ENCODE data around the gene AAR2. TPM values are rescaled to one million over a fixed set of nuclear protein-coding genes. Genes with fewer than 3 reads are reported as not detected.

Gene AAR2
- total RNA-seq, 2 donors from 2014 or later, result 16.3 to 19.4 TPM

- Histone ChIP-seq H3K4me1 (no peaks in the 10 kb centered on the region), H3K27ac (no peak overlapping the region), H3K36me3 (replicated peaks in 1 of 2; ENCODE audit: insufficient read depth in 1 of 2, low read depth in 2 of 2) (no peaks in the 10 kb centered on the region), H3K9me3 (no peaks in the 10 kb centered on the region), H3K4me3 (no peak overlapping the region), H3K27me3 (no peaks in the 10 kb centered on the region)
- DNase-seq (no peak), ATAC-seq (no peak)
- TF ChIP-seq POLR2A (IDR thresholded peaks at IDR 0.05), result no peak
- TF ChIP-seq, protein P1, sequence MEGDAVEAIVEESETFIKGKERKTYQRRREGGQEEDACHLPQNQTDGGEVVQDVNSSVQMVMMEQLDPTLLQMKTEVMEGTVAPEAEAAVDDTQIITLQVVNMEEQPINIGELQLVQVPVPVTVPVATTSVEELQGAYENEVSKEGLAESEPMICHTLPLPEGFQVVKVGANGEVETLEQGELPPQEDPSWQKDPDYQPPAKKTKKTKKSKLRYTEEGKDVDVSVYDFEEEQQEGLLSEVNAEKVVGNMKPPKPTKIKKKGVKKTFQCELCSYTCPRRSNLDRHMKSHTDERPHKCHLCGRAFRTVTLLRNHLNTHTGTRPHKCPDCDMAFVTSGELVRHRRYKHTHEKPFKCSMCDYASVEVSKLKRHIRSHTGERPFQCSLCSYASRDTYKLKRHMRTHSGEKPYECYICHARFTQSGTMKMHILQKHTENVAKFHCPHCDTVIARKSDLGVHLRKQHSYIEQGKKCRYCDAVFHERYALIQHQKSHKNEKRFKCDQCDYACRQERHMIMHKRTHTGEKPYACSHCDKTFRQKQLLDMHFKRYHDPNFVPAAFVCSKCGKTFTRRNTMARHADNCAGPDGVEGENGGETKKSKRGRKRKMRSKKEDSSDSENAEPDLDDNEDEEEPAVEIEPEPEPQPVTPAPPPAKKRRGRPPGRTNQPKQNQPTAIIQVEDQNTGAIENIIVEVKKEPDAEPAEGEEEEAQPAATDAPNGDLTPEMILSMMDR (IDR thresholded peaks at IDR 0.05), result no peak
- 76 to 78% methylated on average over 11 of the region's 11 CpGs for WGBS, 2 donors
- intact Hi-C loops (cut with DNase I), result no loop called here
Observed at GRCh38 chr20:36285746-36286447, 49.6 kb downstream of the AAR2 start.

DNA sequence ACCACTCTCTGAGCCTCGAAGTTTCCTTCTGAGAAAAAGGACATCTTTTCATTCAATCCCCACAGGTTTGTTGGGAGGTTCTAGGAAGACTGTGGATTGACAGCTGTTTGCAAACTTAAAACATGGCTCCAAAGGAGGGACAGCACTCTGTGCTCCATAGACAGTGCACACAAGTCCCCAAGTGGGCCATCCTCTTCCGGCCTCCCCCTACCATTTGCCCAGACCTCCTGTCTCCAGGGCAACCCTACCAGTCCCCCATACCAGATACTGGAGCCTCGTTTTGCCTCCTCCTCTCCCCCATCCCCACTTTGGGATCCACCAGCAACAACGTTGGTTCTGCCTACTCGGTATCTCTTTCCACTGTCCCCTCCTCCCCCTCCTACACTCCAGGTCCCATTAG is 61.4 kb downstream of the AAR2 start:
- Histone ChIP-seq H3K4me1 (no peaks in the 10 kb centered on the region), H3K27ac (no peak overlapping the region), H3K36me3 (replicated peaks in 1 of 2; ENCODE audit: insufficient read depth in 1 of 2, low read depth in 2 of 2) (no peaks in the 10 kb centered on the region), H3K9me3 (no peaks in the 10 kb centered on the region), H3K4me3 (no peak overlapping the region), H3K27me3 (no peaks in the 10 kb centered on the region)
- DNase-seq (no peak), ATAC-seq (no peak)
- no peak for TF ChIP-seq POLR2A (IDR thresholded peaks at IDR 0.05)
- TF ChIP-seq, protein P1 (IDR thresholded peaks at IDR 0.05), result no peak
- intact Hi-C loops (cut with DNase I), result no loop called here
- 36 to 47% methylated on average over 5 of the region's 5 CpGs for WGBS, 2 donors

GRCh38 chr20:36298061-36298460 is 61.8 kb downstream of the AAR2 start:
- H3K4me3 ChIP-seq, result no peak overlapping the region
- ATAC-seq (no peak), DNase-seq (no peak)
- no peaks in the 10 kb centered on the region for H3K27me3 ChIP-seq
- H3K4me1 ChIP-seq, result no peaks in the 10 kb centered on the region
- 45 to 67% methylated on average over 3 of the region's 3 CpGs for WGBS, 2 donors
- H3K9me3 ChIP-seq, result no peaks in the 10 kb centered on the region
- H3K36me3 ChIP-seq (replicated peaks in 1 of 2; ENCODE audit: insufficient read depth in 1 of 2, low read depth in 2 of 2), result no peaks in the 10 kb centered on the region
- TF ChIP-seq, protein P1 (IDR thresholded peaks at IDR 0.05), result no peak
- no peak for TF ChIP-seq POLR2A (IDR thresholded peaks at IDR 0.05)
- no peak overlapping the region for H3K27ac ChIP-seq
- intact Hi-C loops (cut with DNase I), result no loop called here

DNA sequence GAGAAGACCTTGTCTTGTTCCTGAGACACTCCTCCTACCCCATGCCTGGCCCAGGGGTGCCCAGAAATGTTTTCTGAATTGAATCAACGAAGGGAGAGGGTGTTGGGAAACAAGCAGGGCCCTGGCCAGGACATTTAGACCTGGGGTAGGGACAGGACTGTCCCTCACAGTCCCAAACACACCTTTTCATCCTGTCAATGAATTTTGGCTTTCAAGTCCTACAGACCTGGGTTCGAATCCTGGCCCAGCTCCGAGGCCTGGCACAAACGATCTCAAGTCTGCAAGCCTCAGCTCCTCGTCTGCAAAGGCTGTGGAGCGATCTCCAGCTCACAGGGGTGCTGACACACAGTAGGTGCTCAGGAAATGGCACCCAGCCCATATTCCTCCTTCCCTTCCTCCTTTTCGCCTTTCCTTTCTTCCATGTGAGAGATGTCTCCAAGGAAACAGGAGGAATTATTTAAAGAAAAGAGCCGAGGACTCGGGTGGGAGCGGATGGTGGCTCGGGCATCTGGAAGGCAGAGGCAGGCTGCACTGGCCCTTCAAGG is 62.6 kb downstream of the AAR2 start:
- TF ChIP-seq, protein P1 (IDR thresholded peaks at IDR 0.05), result no peak
- no peak for TF ChIP-seq POLR2A (IDR thresholded peaks at IDR 0.05)
- DNase-seq, result no peak
- H3K27ac ChIP-seq, result no peak overlapping the region
- no peaks in the 10 kb centered on the region for H3K27me3 ChIP-seq
- no peaks in the 10 kb centered on the region for H3K9me3 ChIP-seq
- WGBS, 2 donors, result 68 to 69% methylated on average over 11 of the region's 11 CpGs
- ATAC-seq, result no peak
- H3K36me3 ChIP-seq (replicated peaks in 1 of 2; ENCODE audit: insufficient read depth in 1 of 2, low read depth in 2 of 2), result no peaks in the 10 kb centered on the region
- intact Hi-C loops (cut with DNase I), result no loop called here
- no peaks in the 10 kb centered on the region for H3K4me1 ChIP-seq
- no peak overlapping the region for H3K4me3 ChIP-seq

DNA sequence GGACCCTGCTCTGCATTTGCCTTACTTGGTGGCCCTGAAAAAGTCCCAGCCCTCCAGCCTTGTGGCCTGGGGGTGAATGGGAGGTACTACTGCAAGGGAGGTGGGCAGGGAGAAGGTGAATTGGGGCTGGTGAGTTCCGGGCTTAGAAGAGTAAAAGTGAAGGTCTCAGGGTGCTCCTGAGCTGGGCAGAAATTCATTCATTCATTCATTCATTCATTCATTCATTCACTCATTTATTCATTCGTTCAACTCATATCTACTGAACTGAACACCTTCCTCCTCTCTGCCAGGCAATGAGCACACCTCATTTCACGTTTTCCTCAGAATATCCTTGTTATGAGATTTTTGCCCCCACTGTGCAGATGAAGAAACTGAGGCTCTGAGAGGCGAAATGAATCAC is 63.2 kb downstream of the AAR2 start:
- Histone ChIP-seq H3K36me3 (replicated peaks in 1 of 2; ENCODE audit: insufficient read depth in 1 of 2, low read depth in 2 of 2) (no peaks in the 10 kb centered on the region), H3K27ac (no peak overlapping the region), H3K27me3 (no peaks in the 10 kb centered on the region), H3K9me3 (no peaks in the 10 kb centered on the region), H3K4me1 (no peaks in the 10 kb centered on the region), H3K4me3 (no peak overlapping the region)
- 45 to 59% methylated on average over 4 of the region's 4 CpGs for WGBS, 2 donors
- DNase-seq (no peak), ATAC-seq (no peak)
- TF ChIP-seq, protein P1 (IDR thresholded peaks at IDR 0.05), result no peak
- TF ChIP-seq POLR2A (IDR thresholded peaks at IDR 0.05), result no peak
- intact Hi-C loops (cut with DNase I), result no loop called here

Data from body of pancreas (tissue), 4 donors.